Sigmoid colon (tissue), 4 donors: ENCODE results near the gene RXRA.

Experiments
- CTCF ChIP-seq, 4 experiments: fragments of 450-650 bp in 3 of 4; fragments of 200-600 bp in 1 of 4; IDR thresholded peaks; one replicate each; pipeline ENCODE4 v1.5.1; 2016 to 2019; ENCODE audit warnings: antibody characterized with exemption in 4 of 4, mild to moderate bottlenecking in 3 of 4, moderate library complexity in 2 of 4
- EP300 ChIP-seq, 4 donors: sonication (generic); formaldehyde crosslinking; IDR thresholded peaks; one replicate each; pipeline ENCODE4 v1.6.1; 2017; ENCODE audit warnings: antibody characterized with exemption in 4 of 4
- POLR2A ChIP-seq, 2 donors: fragments of 450-650 bp; IDR thresholded peaks; one replicate each; pipeline ENCODE4 v1.6.1; 2016; ENCODE audit warnings: antibody characterized with exemption in 2 of 2, mild to moderate bottlenecking in 2 of 2, moderate library complexity in 2 of 2
- POLR2AphosphoS5 ChIP-seq, 4 donors: sonication (generic); formaldehyde crosslinking; IDR thresholded peaks; one replicate each; pipeline ENCODE4 v1.6.1; 2017; ENCODE audit warnings: antibody characterized with exemption in 4 of 4

GRCh38 chr9:134410071-134410834, 84.0 kb downstream of the RXRA start:
- no peak for TF ChIP-seq POLR2AphosphoS5 (IDR thresholded peaks at IDR 0.05)
- TF ChIP-seq CTCF (IDR thresholded peaks at IDR 0.05) = no peak
- TF ChIP-seq POLR2A (IDR thresholded peaks at IDR 0.05) = no peak
- no peak for TF ChIP-seq EP300 (IDR thresholded peaks at IDR 0.05)
